Endometrial microvascular endothelial cells (primary cell): Measurements from ENCODE around the gene SEMA3A. TPM values are rescaled to one million over a fixed set of nuclear protein-coding genes. Genes with fewer than 3 reads are reported as not detected.

Experiments used
- in situ Hi-C: cut with HindIII; loops from 2 replicates; pipeline ENCODE4 v1.10.0; 2017; ENCODE audit warnings: low sequenced_read_pairs, low pct_unique_long_range_greater_than_20kb; ENCODE audit errors: inconsistent ontology term
- total RNA-seq: library from RNA; depleted of rRNA; stranded (reverse); fragments of >200 nt; gene quantifications from one replicate; pipeline ENCODE4 v1.2.3, GENCODE V29; 2015; ENCODE audit errors: inconsistent ontology term

Gene SEMA3A
- total RNA-seq, 1 donor from 2014 or later, result 3.3 TPM

DNA sequence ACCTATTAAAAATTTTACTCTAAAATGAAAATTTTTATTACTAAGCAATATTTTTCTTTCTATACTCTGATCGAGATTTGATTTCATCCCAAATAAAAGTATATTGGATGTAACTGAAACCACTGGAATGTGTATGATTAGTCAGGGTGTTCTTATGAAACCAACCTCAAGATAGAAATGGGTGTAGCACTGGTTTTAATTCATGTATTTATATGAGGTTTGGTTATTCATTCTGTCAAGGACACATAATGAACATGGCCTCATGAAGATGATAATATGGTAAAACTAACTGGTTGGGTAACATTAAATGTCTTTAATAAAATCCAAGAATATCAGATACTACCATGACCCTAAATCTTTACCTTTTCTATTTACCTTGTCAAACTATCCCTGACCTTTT lies 197.7 kb downstream of the SEMA3A start:
- in situ Hi-C loops, result no loop called here

- in situ Hi-C loops, result no loop called here
Observed at GRCh38 chr7:83987764-83988163, 206.8 kb downstream of the SEMA3A start.

DNA sequence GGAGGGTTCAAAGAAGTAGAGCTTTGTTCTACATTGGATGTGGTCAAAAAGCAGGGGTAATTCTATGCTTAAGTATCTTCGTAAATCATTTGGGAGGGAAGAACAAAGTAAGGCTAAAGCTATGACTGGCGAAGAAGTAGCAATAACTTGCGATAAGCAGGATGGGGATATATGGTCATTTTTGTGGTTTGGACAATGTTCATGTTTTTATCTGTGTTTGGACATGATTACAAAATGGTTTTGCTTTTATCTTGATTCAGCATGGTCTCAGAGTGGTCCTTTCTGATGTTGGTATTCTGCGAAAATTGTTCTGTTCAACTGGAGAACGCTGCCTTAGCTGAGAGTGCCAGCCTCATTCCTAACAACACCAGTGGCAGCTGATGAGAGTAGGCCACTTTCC lies 208.8 kb downstream of the SEMA3A start:
- in situ Hi-C loops, result no loop called here

DNA sequence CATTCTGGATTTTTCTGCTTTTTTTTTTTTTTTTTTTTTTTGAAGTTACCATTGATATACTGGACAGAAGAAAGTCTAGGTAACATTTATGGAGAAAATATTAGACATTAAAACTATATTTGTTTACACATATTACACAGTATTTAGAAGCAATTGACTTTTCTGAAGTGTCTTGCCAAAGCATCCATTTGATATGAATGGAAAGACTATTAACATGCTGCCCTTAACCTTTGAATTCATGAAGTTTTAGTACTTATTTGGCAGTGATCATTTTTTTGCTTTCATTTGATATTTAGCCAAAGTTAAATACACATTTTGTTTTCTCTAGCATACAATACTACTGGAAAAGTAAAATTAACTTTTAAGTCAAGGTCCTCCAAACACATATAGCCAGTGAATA lies 210.0 kb downstream of the SEMA3A start:
- in situ Hi-C loops, result no loop called here

- in situ Hi-C loops, result no loop called here
Observed at GRCh38 chr7:83984076-83984475, 210.5 kb downstream of the SEMA3A start.

DNA sequence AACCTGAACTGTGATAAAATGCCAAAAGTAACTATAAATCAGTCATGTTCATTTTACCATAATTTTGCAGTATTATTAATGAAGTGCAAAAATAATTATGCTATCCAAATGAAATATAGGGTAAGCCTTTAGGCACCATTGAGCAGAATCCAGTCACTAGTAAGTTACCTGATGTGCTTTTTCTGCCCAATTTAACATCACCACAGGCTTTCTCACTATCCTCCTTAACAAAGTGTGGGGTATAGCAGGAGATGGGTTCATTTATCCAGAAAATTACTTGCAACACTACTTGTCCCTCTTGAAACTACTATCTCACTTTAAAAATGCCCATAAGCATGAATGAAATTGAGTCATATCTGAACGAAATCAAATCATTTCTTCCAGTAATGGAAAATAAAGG lies 211.0 kb downstream of the SEMA3A start:
- in situ Hi-C loops, result no loop called here

DNA sequence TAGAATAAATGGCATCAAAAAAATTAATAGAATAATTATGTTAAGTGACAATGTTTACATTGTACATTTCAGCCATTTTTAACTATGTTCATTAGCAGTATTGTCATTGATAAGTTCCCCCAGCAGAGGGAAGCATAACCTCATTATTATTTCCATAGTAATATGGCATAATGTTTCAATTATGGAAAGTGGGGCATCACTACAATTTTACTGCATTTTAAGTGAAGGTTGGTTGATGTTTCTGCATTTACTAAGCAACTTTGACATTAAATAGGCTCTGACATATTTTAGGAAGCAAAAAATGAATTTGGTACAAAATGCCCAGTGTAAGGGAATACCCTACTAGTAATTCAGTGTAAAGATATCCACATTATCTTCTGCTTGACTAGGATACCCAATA lies 218.3 kb downstream of the SEMA3A start:
- in situ Hi-C loops, result no loop called here

DNA sequence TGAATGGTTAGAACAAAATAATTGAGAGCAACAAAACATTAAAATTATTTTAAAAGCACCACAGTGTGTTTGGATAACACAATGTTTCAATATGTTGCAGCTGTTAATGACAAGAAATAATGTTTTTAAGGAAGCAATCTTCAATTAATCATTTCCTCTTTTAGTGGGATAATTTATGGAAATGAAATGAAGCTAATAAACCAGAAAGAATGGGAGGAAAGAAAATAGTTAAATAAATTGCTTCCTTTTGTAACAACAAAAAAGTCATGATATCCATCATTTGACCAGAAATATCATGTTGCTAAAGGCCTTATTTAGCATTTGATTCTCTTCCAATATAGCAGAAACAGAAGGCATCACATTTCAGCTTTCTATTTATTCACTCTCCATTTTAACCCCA lies 224.5 kb downstream of the SEMA3A start:
- in situ Hi-C loops, result no loop called here

DNA sequence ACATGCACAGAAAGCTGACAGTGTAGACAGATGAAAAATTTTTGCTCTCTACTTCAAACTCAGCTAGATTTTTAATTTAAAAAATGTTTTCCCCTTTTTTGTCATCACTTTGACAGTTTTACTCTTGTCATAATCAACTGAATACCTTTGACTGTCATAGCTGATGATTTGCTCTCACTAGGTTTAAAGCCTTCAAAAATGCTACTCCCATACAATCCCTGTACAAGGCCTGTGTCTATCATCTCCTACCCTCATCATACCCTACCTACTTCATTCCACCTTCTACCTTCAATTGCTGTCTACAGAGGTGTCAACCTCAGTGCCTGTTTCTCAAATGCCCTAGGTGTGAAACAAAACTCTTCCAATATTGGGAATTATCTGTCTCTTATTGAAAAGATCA lies 230.3 kb downstream of the SEMA3A start:
- in situ Hi-C loops, result no loop called here

GRCh38 chr7:83957333-83957732 lies 237.3 kb downstream of the SEMA3A start:
- in situ Hi-C loops, result no loop called here

DNA sequence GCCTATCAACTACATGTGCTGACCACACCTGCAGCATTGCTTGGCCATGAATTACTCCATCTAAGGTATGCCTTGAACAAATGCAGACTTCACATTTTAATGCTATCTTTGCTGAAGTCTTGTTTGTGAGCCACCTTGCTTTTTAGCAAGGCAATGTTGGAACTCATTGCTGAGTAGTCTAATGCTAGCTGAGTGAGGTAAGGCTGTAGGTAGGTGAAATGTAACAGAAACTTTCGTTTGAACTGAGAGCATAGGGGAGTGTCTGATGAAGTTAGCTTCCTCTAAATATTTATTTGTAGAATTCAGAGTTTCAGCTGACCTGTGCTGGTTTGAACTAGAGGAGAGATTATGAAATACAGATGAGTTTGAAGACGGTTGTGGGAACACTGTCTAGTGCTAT lies 238.5 kb downstream of the SEMA3A start:
- in situ Hi-C loops, result no loop called here

DNA sequence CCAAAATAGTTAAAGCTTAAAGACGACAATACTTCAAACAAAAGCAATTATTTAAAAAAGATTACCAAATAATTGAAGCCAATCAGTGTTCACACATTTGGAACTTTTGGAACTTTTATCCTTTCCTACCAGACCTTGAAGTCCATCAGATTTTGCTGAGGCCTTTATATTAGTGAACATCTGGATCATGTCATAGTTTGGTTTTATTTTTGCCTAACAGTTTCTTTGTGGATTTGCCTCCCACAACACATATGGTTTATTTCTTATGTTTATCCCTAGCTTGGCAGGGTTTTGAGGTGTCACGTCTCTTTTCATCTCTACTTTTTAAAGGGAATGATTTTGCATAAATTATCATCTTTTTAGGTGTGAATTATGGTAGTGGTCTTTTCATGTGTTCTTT lies 242.4 kb downstream of the SEMA3A start:
- in situ Hi-C loops, result no loop called here

GRCh38 chr7:83947260-83947659 lies 247.3 kb downstream of the SEMA3A start:
- in situ Hi-C loops, result no loop called here

GRCh38 chr7:83946801-83947200 lies 247.8 kb downstream of the SEMA3A start:
- in situ Hi-C loops, result no loop called here

DNA sequence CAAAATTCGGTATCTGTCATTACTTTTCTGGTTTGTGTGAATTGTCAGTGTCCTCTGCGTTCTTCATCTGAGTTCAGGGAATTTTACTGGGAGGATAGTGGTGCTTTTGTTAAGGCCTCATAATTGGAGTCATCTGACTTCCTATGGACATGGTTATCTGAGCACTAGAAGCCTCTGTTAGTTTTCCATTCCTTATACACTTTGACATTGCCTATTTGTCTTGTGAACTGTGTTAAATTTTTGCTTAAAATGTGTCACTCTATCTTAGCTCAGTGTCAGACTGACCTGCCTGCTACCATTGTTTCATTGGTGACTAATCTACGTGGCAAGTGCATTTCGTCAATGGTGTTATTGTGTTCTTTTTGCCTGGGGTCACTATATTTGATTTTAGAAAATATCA lies 253.3 kb downstream of the SEMA3A start:
- in situ Hi-C loops, result no loop called here

DNA sequence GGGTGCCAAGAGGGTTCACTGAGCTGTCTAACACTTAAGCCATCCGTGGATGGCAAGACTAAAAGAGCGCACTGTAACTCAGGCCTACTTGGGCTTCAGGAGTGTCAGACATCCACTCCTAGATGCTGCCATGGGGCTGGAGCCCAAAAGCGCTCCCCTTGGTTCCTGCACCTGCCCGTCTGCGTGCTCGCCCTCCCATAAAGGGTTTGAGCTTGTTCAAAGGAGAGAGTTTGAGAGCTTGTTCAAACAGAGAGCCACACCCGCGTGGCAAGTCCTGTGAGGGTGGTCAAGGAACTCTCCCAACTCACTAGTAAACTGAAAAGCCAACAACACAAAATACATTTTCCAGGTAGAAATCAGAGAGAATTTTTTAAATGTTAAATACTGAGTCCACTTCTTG lies 256.7 kb downstream of the SEMA3A start:
- in situ Hi-C loops, result no loop called here

DNA sequence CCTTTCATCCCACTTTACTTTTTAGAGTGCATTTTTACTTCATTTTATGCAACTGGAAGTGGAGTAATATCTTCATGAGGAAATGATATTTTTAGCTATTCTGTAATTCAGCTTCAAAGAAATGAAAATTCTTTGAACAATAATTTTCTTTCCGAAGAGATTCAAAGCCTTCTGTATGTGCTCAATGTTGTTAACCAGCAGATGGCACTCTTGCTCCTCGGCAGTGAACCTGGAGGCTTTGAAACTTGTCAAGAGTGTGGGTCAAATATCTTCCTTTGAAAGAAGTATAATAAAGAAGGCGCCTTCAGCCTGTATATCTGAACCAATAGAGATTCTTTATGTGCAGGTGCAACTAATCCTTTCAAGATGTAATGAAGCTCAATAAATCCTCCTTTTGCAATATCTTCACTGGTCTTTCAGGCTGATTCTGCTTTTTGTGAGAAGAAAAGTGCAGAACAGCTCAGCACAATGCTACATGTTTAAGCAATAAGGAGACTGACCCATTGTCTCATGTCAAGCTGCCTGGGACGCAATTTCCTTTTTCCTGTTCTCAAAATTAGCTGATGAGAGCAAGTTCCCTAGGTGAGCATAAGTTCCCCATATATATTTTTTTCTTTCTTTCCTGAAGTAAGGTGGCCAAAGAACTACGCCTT lies 258.4 kb downstream of the SEMA3A start:
- in situ Hi-C loops, result no loop called here

GRCh38 chr7:83934118-83934734 lies 260.4 kb downstream of the SEMA3A start:
- in situ Hi-C loops, result no loop called here

DNA sequence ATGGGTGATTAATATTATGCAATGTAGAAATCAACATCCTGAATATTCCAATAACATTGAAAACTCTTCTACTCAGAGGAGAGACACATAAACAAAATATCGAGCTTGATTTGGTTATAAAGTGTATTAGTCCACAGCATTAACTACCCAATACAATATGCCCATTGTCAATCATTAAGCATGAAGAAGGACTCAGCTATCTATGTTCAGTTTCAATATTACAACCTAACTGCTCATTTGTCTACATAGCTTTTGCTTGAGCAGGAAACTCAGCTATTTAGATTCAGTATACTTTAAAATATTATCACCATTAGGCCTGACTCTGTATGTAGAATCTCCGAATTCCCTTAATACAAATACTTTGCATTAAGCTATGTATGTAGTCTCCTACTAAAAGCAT lies 262.6 kb downstream of the SEMA3A start:
- in situ Hi-C loops, result no loop called here

GRCh38 chr7:83930262-83930661 lies 264.3 kb downstream of the SEMA3A start:
- in situ Hi-C loops, result no loop called here

DNA sequence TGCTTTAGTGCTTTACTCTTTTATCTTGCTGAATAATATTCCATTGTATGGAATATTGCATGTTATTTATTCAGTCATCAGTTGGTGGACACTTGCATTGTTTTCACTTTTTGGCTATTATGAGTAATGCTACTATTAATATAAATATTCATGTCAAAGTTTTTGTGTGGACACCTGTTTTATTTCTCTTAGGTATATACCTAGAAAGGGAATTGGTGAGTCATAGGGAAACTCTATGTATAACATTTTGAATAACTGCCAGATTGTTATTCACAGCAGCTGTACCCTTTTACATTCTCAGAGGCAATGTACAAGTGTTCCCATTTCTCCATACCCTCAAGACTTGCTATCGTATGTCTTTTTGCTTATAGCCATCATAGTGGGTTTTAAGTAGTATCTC lies 268.7 kb downstream of the SEMA3A start:
- in situ Hi-C loops, result no loop called here
